T-helper 2 cell treated with Interferon-gamma antibody and Interleukin-4, amounts not matched to agents 5 μg/mL and 100 μg/mL, for 36 hours (primary cell): ENCODE measurements around the gene SH3PXD2A.

ENCODE experiments used
- DNase-seq: peaks from one replicate; pipeline ENCODE4 v3.0.0; 2021; ENCODE audit warnings: low spot score
- H3K27ac Mint-ChIP-seq: one replicate; pipeline ENCODE4 v1.8.0; 2021; ENCODE audit warnings: mild to moderate bottlenecking, mixed read lengths
- H3K27me3 Mint-ChIP-seq: one replicate; pipeline ENCODE4 v1.8.0; 2021; ENCODE audit warnings: low read depth, mixed read lengths
- H3K36me3 Mint-ChIP-seq: one replicate; pipeline ENCODE4 v1.8.0; 2021; ENCODE audit warnings: low read depth, mixed read lengths
- H3K4me1 Mint-ChIP-seq: one replicate; pipeline ENCODE4 v1.8.0; 2021; ENCODE audit warnings: low read depth, mixed read lengths
- H3K4me3 Mint-ChIP-seq: one replicate; pipeline ENCODE4 v1.8.0; 2022; ENCODE audit warnings: mild to moderate bottlenecking, moderate library complexity, mixed read lengths
- H3K9me3 Mint-ChIP-seq: one replicate; pipeline ENCODE4 v1.8.0; 2021; ENCODE audit warnings: mixed read lengths

SH3PXD2A gene

DNA sequence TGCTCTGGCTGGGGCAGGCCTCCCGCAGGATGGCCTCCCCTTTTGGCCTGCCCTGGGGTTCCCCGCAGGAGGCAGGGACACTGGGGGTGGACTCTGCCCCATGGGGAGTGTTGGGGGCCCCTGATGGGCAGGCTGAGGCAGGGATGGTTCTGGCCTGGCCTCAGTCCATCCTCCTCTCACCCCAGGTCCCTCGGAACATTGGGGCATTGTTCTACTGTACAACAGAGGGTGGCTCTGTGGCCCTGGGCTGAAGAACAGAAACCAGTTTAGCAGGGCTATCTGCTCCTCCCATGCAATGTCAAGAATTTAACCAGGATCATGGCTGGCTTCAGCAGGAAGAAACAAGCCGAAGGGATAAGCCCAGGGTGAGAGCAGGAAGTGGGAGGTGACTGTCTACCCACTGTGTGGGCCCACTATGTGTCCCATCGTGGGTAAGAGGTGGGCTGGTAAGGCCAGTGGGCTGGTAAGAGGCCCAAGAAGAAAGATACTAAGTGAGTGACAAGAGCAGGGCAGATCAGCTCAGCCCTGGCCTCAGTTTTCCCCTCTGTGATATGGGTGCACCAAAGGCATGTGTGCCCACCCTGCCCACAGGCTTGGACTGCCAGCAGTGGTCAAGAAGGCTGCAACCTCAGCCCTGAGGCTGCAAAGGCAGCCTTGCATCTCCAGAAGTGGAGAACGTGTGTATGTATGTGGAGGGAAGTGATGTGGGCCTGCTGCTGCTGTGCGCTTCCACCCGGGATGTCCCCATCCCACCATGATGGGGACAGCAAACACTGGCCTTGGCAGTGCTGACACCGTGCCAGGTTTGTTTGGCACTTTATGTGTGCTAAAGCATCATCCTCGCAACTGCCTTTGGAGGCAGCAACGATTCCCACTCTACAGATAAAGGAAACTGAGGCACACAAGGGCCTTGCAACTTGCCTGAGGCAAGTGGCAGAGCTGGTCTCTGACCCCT is 138.9 kb downstream of the SH3PXD2A start:
- Mint-ChIP-seq H3K4me1 (peaks cover 3% of the 10 kb centered on the region), H3K4me3 (no peak overlapping the region), H3K36me3 (no peaks in the 10 kb centered on the region), H3K27me3 (no peaks in the 10 kb centered on the region), H3K9me3 (no peaks in the 10 kb centered on the region), H3K27ac (no peak overlapping the region)
- DNase-seq = no peak

DNA sequence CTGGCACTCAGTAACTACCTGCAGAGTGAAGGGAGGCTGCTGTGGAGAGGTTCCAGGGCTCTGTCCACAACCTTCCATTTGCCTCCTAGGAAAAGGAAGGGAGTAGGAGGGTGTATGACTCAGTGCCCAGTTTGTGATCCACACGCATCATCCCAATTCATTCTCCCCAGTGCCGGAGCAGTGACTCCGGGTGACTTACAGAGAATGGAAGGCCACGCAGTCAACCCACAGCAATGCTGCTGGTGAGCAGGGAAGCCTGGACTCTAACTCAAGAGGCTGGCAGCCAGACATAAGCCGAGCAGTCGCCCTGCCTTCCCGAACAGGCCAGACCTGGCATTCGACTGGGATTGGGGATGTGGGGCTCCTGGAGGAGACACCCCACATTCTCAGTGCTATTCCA is 139.9 kb downstream of the SH3PXD2A start:
- Mint-ChIP-seq H3K36me3 (no peaks in the 10 kb centered on the region), H3K9me3 (no peaks in the 10 kb centered on the region), H3K4me1 (peaks cover 3% of the 10 kb centered on the region), H3K4me3 (no peak overlapping the region), H3K27ac (no peak overlapping the region), H3K27me3 (no peaks in the 10 kb centered on the region)
- no peak for DNase-seq

DNA sequence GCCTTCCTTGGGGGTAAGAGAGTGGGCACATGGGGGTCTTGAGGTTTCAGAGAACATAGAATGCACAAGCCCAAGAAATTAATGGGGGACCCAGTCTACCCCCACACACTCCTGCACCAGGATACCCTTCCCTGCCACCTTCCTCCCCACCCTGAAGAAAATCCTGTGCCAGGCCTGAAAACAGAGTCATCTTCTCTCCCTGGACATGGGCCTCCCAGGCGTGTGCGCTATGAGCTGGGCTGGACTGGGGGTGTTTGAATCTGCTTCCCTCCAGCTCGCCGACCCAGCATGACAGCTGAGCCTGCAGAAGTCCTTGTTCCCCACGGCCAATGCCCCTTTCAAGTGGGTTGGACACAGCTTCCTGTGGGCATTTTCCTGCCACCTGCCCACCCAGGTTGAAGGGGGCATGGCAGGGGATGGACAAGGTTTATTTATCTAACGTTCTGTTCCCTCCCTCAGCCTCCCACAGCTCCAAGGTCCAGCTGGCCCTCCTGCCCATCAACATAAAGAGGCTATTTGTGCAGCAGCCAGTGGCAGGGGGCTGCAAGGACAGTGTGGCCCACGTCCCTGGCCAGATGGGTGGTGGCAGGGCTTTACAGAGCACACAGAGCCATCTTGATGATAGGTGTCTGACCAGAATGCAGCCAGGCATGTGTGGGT is 141.0 kb downstream of the SH3PXD2A start:
- peaks cover 3% of the 10 kb centered on the region for H3K4me1 Mint-ChIP-seq

DNA sequence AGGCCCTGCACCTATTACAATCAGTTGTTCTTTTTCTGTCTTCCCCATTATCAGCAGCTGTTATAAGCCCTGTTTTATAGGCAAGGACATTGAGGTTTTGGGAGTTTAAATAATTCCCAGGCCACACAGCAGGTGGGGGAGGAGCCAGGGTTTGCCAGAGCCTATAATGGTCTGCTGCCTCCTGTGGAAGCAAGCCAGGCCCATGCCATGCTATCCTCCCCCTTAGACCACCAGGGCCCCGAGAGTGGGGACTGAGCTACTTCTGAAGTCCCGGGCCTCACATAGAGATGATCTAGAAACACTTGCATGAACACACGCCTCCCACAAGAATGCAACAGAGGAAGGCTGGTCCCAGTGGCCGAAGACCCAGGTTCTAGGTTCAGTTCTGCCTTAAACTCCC is 141.7 kb downstream of the SH3PXD2A start:
- Mint-ChIP-seq H3K36me3 (no peaks in the 10 kb centered on the region), H3K4me3 (no peak overlapping the region), H3K27ac (no peak overlapping the region), H3K4me1 (no peaks in the 10 kb centered on the region), H3K27me3 (no peaks in the 10 kb centered on the region), H3K9me3 (no peaks in the 10 kb centered on the region)
- DNase-seq = no peak

More for the DNA sequence above, 141.0 kb downstream of the SH3PXD2A start:
- Mint-ChIP-seq H3K27ac (no peak overlapping the region), H3K36me3 (no peaks in the 10 kb centered on the region), H3K9me3 (no peaks in the 10 kb centered on the region), H3K4me3 (no peak overlapping the region), H3K27me3 (no peaks in the 10 kb centered on the region)
- no peak for DNase-seq

DNA sequence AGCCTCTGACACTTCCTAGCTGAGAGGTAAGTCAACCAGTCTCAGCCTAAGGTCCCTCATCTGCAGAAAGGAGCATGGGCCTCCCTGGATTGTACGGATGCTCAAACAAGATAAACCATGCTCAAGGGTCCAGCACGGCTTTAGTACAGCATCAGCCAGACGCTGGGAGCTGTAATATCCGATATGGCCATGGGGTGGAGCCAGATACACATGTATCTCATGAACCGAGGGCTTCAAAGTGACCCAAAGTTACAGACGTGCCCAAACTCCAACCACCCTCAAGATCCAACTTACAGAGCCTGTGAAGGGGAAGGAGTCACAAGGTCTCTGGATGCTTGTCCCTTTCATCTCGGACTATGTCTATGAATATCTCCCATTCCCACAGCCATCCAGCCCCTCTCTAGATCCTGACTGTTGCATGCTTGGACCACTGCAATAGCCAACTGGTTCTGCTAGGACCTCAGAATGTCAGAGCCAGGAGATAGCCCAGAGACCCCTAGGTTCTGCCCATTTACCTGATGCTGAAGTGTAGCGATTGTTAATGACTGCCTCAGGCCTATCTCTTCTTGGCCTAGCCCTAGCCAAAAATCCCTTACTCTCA is 142.4 kb downstream of the SH3PXD2A start:
- peak; percentile 63 for DNase-seq
- no peaks in the 10 kb centered on the region for H3K9me3 Mint-ChIP-seq
- no peak overlapping the region for H3K4me3 Mint-ChIP-seq
- no peaks in the 10 kb centered on the region for H3K36me3 Mint-ChIP-seq
- H3K4me1 Mint-ChIP-seq = no peaks in the 10 kb centered on the region
- H3K27ac Mint-ChIP-seq = no peak overlapping the region
- no peaks in the 10 kb centered on the region for H3K27me3 Mint-ChIP-seq

DNA sequence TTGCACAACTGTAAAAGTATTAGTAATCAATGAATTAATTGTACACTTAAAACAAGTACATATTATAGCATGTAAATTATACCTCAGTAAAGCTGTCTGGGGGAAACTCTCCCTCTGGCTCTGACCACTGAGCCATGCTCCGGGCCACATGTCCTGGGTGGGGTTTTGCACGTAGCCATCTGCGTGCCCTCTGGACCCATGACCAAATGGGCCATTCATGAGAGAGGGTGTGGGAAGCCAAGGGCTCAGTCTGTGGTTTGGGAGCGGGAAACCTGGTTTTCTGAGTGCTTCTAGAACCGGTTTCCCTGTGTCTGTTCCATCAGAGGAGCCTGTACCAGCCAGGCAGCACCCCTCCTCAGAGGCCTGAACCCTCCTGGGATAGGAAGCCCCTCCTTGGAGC is 143.2 kb downstream of the SH3PXD2A start:
- no peaks in the 10 kb centered on the region for H3K36me3 Mint-ChIP-seq
- no peaks in the 10 kb centered on the region for H3K4me1 Mint-ChIP-seq
- no peak for DNase-seq
- no peaks in the 10 kb centered on the region for H3K9me3 Mint-ChIP-seq
- H3K4me3 Mint-ChIP-seq = no peak overlapping the region
- H3K27ac Mint-ChIP-seq = no peak overlapping the region
- H3K27me3 Mint-ChIP-seq = no peaks in the 10 kb centered on the region

DNA sequence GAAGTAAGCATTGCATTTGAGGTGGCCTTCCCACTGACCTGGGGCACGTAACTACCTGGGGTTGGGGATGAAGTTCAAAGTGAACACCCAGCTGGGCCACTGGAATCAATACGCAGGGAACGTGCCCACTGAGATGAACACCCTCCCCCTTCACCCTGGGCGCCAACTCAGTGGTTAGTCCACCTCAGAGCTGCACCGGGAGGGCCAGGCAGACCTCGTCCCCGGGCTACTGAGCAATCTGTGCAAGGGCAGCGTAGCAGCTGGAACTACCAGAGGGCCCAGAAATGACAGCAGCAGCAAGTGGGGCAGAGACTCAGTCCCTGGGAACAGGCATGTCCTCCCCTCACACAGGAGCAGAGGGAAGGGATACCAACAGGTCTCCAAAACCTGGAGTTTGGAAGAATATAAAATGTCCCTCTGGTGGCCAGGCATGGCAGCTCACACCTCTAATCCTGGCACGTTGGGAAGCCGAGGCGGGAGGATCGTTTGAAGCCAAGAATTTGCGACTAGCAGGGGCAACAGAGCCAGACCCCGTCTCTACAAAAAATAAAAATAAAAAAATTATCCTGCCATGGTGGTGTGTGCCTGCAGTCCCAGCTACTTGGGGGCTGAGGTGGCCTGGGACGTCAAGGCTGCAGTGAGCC is 143.9 kb downstream of the SH3PXD2A start:
- Mint-ChIP-seq H3K9me3 (no peaks in the 10 kb centered on the region), H3K4me3 (no peak overlapping the region), H3K4me1 (no peaks in the 10 kb centered on the region), H3K27ac (no peak overlapping the region), H3K36me3 (no peaks in the 10 kb centered on the region), H3K27me3 (no peaks in the 10 kb centered on the region)
- DNase-seq = no peak

DNA sequence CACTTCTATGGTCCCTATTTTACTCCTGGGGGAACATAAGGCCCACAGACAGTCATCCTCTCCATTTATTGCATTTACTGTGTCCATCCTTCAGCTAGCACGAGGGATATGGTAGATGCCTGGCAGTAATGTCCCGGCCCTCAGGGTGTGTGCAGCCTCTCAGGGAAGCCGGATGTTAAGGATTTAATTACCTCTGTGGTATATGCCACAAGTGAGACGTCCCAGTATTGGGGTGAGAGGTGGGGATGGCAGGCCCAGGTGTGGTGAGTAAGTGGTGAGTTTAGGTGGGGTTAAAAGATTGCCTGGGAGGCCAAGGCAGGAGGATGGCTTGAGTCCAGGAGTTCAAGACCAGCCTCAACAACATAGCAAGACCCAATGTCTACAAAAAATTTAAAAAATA is 144.9 kb downstream of the SH3PXD2A start:
- no peak overlapping the region for H3K27ac Mint-ChIP-seq
- no peaks in the 10 kb centered on the region for H3K9me3 Mint-ChIP-seq
- H3K4me3 Mint-ChIP-seq = no peak overlapping the region
- DNase-seq = no peak
- H3K4me1 Mint-ChIP-seq = no peaks in the 10 kb centered on the region
- no peaks in the 10 kb centered on the region for H3K27me3 Mint-ChIP-seq
- H3K36me3 Mint-ChIP-seq = no peaks in the 10 kb centered on the region

DNA sequence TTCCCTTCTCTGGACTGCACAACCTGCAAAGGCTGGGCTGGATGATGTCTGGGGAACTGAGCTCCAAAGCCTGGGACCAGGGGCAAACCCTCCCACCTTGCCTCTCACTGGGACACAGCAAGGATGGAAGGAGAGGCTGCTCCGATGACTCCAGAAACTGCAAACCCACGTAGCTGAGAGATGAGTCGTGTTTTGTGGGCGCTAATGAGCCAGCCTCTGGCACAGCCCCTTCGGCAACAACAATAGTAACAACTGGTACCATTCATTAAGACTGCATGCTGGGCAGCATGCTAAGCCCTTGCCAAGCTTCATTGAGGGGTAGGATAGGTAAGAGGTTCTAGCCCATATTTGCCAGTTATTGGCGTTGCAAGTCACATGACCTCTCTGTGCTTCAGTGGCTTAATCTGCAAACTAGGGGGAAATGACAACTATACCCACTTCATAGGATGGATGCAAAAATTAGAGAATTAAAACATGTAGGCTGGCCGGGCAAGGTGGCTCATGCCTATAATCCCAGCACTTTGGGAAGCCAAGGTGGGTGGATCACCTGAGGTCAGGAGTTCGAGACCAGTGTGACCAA is 145.9 kb downstream of the SH3PXD2A start:
- no peaks in the 10 kb centered on the region for H3K4me1 Mint-ChIP-seq
- H3K27me3 Mint-ChIP-seq = no peaks in the 10 kb centered on the region
- no peak overlapping the region for H3K4me3 Mint-ChIP-seq
- H3K27ac Mint-ChIP-seq = no peak overlapping the region
- H3K9me3 Mint-ChIP-seq = no peaks in the 10 kb centered on the region
- H3K36me3 Mint-ChIP-seq = no peaks in the 10 kb centered on the region
- DNase-seq = no peak

DNA sequence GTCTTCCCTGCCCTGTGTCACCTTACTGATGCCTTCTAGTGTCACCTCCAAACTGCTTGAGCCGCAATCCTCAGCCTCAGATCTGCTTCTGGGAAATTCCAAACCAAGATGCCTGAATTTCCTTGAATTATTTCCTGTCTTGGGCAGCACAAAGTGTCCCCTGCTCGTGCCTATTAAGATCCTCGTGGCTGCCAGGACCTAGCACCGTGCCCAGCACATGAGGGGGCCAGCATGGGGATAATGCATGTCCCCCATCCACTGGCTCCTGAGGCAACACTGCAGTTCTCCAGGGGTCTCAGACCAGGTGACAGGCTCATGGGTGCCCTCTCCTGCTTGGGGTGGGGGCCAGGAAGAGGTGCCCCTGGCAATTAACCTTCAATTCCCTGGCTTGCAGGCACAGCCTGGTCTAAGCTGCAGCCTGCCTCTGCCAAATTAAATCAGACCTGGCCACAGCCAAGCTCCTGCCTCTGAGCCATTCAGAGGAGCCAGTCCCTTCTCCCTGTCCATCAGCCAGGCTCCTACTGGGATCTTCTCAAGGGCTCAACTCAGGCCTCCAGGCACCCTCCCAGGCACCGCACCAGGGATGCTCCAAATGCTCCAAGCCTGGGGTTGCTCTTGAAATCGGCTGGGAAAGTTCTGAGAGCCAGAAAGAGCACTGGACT is 146.6 kb downstream of the SH3PXD2A start:
- no peaks in the 10 kb centered on the region for H3K27me3 Mint-ChIP-seq
- H3K4me1 Mint-ChIP-seq = no peaks in the 10 kb centered on the region
- no peaks in the 10 kb centered on the region for H3K9me3 Mint-ChIP-seq
- DNase-seq = no peak
- no peak overlapping the region for H3K4me3 Mint-ChIP-seq
- no peaks in the 10 kb centered on the region for H3K36me3 Mint-ChIP-seq
- H3K27ac Mint-ChIP-seq = no peak overlapping the region

DNA sequence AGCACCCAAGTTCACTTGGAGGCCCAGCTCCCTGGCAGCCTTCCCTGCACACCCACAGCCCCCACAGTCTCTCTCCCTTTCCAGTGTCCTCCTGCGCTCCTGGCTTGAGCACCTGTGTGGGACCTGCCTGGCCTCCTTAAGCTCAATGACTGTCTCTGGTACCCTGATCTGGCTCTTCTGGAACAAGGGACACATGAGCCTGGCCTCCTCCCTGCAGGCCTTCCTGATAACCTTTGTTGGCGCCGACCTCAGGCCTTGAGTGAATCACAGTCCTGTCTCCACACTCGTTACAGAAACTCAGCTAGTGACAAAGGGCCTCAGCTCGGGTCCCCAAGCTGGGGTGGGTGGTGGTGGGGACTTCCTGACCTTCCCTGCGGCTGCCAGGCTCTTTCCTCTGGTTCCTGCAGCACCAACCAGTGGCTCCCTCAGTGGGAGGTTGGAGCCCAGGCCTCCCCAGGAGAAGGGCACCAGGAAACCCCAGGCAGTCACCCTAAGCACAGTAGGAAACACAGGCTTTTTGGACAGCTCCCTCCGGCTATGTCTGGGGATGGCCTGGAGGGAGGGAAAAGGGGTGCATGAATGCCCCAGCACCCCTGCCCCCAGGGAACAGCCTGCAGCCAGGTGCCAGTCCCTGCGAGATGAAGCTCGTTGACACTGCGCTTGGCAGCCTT is 147.3 kb downstream of the SH3PXD2A start:
- Mint-ChIP-seq H3K27ac (peak overlapping the region; percentile 15), H3K4me3 (no peak overlapping the region), H3K4me1 (no peaks in the 10 kb centered on the region), H3K36me3 (no peaks in the 10 kb centered on the region), H3K27me3 (no peaks in the 10 kb centered on the region), H3K9me3 (no peaks in the 10 kb centered on the region)
- no peak for DNase-seq

DNA sequence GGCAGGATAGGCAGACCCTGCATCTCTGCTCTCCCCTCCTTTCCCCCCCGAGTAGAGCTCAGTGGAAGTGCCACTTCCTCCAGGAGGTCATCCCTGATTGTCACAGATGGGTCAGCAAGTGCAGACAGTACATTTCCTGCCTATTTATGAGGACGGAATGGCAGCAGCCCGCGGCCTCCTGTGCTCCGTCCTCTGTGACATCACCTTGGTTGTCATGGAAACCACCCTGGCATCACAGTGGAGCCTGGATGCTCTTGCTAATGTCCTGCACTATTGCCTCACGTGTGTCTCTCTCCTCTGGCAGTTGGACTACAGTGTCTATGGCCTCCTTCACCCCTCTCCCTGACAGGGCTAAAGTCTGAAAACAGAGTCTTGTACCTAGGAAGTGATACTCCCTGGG is 148.6 kb downstream of the SH3PXD2A start:
- Mint-ChIP-seq H3K27me3 (no peaks in the 10 kb centered on the region), H3K4me3 (no peak overlapping the region), H3K9me3 (no peaks in the 10 kb centered on the region), H3K4me1 (no peaks in the 10 kb centered on the region), H3K27ac (no peak overlapping the region), H3K36me3 (no peaks in the 10 kb centered on the region)
- no peak for DNase-seq

DNA sequence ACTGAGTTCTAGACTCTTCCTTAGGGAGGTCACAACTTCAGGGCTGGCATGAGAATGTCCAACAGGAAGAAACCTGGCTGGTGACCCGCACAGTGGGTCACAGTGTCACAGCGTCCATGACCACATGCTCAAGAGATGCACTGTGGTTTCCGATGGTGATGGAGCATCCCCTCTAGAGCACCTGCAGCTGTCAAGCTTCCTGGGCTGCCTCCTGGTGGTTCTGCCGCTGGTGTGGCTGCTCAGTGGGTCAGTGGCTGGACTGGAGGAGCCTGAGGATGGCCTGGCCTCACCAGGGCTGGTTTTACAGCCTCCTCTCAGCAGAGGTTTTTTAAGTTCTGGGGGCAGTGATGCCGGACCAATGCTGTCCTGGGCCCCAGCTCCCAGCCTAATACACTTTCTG is 149.3 kb downstream of the SH3PXD2A start:
- no peaks in the 10 kb centered on the region for H3K36me3 Mint-ChIP-seq
- no peak overlapping the region for H3K4me3 Mint-ChIP-seq
- H3K27me3 Mint-ChIP-seq = no peaks in the 10 kb centered on the region
- H3K27ac Mint-ChIP-seq = no peak overlapping the region
- H3K9me3 Mint-ChIP-seq = no peaks in the 10 kb centered on the region
- H3K4me1 Mint-ChIP-seq = no peaks in the 10 kb centered on the region
- no peak for DNase-seq
